ENCODE results near the gene GBF1. TPM values are rescaled to one million over a fixed set of nuclear protein-coding genes. Genes with fewer than 3 reads are reported as not detected.

GBF1 gene
- total RNA-seq, 1 experiment from 2014 or later = 23.7 TPM

GRCh38 chr10:102198027-102198426, 47.3 kb upstream of the GBF1 start:
- H3K14ac ChIP-seq (ENCODE audit: insufficient read depth, low read length) = no peak overlapping the region
- no peak overlapping the region for H2BK20ac ChIP-seq (ENCODE audit: low read depth, low read length, poor library complexity, severe bottlenecking)
- no peak overlapping the region for H2BK5ac ChIP-seq (ENCODE audit: insufficient read length, low read length)
- no peak overlapping the region for H2BK15ac ChIP-seq (ENCODE audit: low read depth, low read length)
- H4K5ac ChIP-seq (ENCODE audit: insufficient read length, low read depth, low read length) = no peak overlapping the region
- no peak overlapping the region for H3K23ac ChIP-seq (ENCODE audit: insufficient read length, low read depth, low read length)
- H3K4me3 Mint-ChIP-seq = no peak overlapping the region
- H3K27me3 Mint-ChIP-seq (ENCODE audit: low read depth) = peaks cover 57% of the 10 kb centered on the region
- no peak overlapping the region for H3K18ac ChIP-seq (ENCODE audit: insufficient read length, low read depth, low read length)
- H2BK12ac ChIP-seq (ENCODE audit: insufficient read length, low read depth, low read length) = no peak overlapping the region
- H3K4me1 ChIP-seq (ENCODE audit: insufficient read depth, low read length) = no peaks in the 10 kb centered on the region
- no peak overlapping the region for H3K27ac Mint-ChIP-seq
- no peak overlapping the region for H3K56ac ChIP-seq (ENCODE audit: insufficient read length, low read depth, low read length)
- H4K91ac ChIP-seq (ENCODE audit: insufficient read length, low read depth, low read length) = no peak overlapping the region
- no peak overlapping the region for H3K27ac ChIP-seq (ENCODE audit: insufficient read length, low read depth, low read length)
- TF ChIP-seq CTCF (conservative IDR thresholded peaks at IDR 0.05) = no peak
- H3K79me2 ChIP-seq (ENCODE audit: insufficient read depth, low read length) = no peaks in the 10 kb centered on the region
- no peak overlapping the region for H3K4me2 ChIP-seq (ENCODE audit: insufficient read depth, insufficient read length, low read length)
- DNase-seq = no peak
- no peaks in the 10 kb centered on the region for H3K9me3 ChIP-seq (ENCODE audit: control insufficient read depth, low read depth, low read length)
- no peak overlapping the region for H2AK5ac ChIP-seq (ENCODE audit: insufficient read length, low read length)
- WGBS (ENCODE audit: extremely low coverage, insufficient read length, low lambda C conversion rate) = no CpG with 5 or more reads among the region's 2 CpGs
- H3K4ac ChIP-seq (ENCODE audit: low read depth, low read length) = no peak overlapping the region
- H3K4me1 Mint-ChIP-seq = no peaks in the 10 kb centered on the region
- H3K9me3 Mint-ChIP-seq = peaks cover 37 to 46% of the 10 kb centered on the region in 2 experiments
- H3K27me3 ChIP-seq (ENCODE audit: insufficient read depth, low read length) = no peaks in the 10 kb centered on the region
- no peak overlapping the region for H4K8ac ChIP-seq (replicated peaks; ENCODE audit: insufficient read length, low read depth, low read length)
- no peak overlapping the region for H2BK120ac ChIP-seq (ENCODE audit: low read depth, low read length, poor library complexity, severe bottlenecking)
- H3K79me1 ChIP-seq (ENCODE audit: insufficient read depth, low read depth, low read length, poor library complexity, severe bottlenecking) = no peaks in the 10 kb centered on the region
- no peak overlapping the region for H3T11ph ChIP-seq (ENCODE audit: low read length)
- H3K23me2 ChIP-seq (ENCODE audit: insufficient read length, low read depth, low read length, poor library complexity, severe bottlenecking) = no peaks in the 10 kb centered on the region
- H3K9ac ChIP-seq (ENCODE audit: extremely low read depth, insufficient read length, low read length) = no peak overlapping the region
- no peaks in the 10 kb centered on the region for H4K20me1 ChIP-seq (ENCODE audit: control insufficient read depth, insufficient read depth, insufficient read length)
- no peak overlapping the region for H2AFZ ChIP-seq (ENCODE audit: low read length)
- H3K36me3 Mint-ChIP-seq (ENCODE audit: insufficient read depth in 1 of 3, low read depth in 3 of 3) = no peaks in the 10 kb centered on the region; a peak in 3 of 7 replicates
